GM06990 (cell line): Measurements from ENCODE around the gene CPNE4.

Experiments used
- DNase-seq: peaks from one replicate; pipeline ENCODE4 v3.0.0-alpha.2; 2011; ENCODE audit not compliant: insufficient read length; ENCODE audit errors: extremely low read depth
- H3K27me3 ChIP-seq: replicated peaks from 2 replicates; pipeline ENCODE4 v1.6.0; 2011; ENCODE audit warnings: low read length; ENCODE audit not compliant: control insufficient read depth, insufficient read depth
- H3K36me3 ChIP-seq: 2 replicates; pipeline ENCODE4 v1.5.1; 2011; ENCODE audit warnings: low read length; ENCODE audit not compliant: control insufficient read depth, insufficient read depth
- H3K4me3 ChIP-seq: replicated peaks from 2 replicates; pipeline ENCODE4 v1.5.1; 2011; ENCODE audit warnings: low read depth, mild to moderate bottlenecking, control low read depth, low read length
- CTCF ChIP-seq: IDR thresholded peaks from 2 replicates; pipeline ENCODE4 v1.5.1; 2011; ENCODE audit warnings: low read length, control low read depth, mild to moderate bottlenecking, inconsistent platforms; ENCODE audit not compliant: insufficient read depth, poor library complexity, severe bottlenecking

The CPNE4 gene

GRCh38 chr3:132042681-132043080, 7.9 kb upstream of the CPNE4 start:
- TF ChIP-seq CTCF, result no peak
- no peaks in the 10 kb centered on the region for H3K36me3 ChIP-seq
- DNase-seq, result no peak
- no peak overlapping the region for H3K4me3 ChIP-seq
- H3K27me3 ChIP-seq, result no peaks in the 10 kb centered on the region

- DNase-seq, result no peak
Observed at GRCh38 chr3:132038198-132038825, 3.5 kb upstream of the CPNE4 start.

GRCh38 chr3:132037581-132037980, 2.8 kb upstream of the CPNE4 start:
- Histone ChIP-seq H3K4me3 (no peak overlapping the region), H3K27me3 (peaks cover 3% of the 10 kb centered on the region)
- TF ChIP-seq CTCF, result no peak

More at GRCh38 chr3:132038198-132038825, 3.5 kb upstream of the CPNE4 start:
- TF ChIP-seq CTCF, result peak; percentile 59
- H3K36me3 ChIP-seq, result no peaks in the 10 kb centered on the region
- peaks cover 3% of the 10 kb centered on the region for H3K27me3 ChIP-seq
- no peak overlapping the region for H3K4me3 ChIP-seq

GRCh38 chr3:132037056-132037455, 2.2 kb upstream of the CPNE4 start:
- DNase-seq, result no peak
- Histone ChIP-seq H3K27me3 (peaks cover 3% of the 10 kb centered on the region), H3K36me3 (no peaks in the 10 kb centered on the region), H3K4me3 (no peak overlapping the region)
- no peak for TF ChIP-seq CTCF

More at GRCh38 chr3:132037581-132037980, 2.8 kb upstream of the CPNE4 start:
- DNase-seq, result no peak
- no peaks in the 10 kb centered on the region for H3K36me3 ChIP-seq

- TF ChIP-seq CTCF, result no peak
- Histone ChIP-seq H3K4me3 (no peak overlapping the region), H3K27me3 (peaks cover 3% of the 10 kb centered on the region), H3K36me3 (no peaks in the 10 kb centered on the region)
- no peak for DNase-seq
Observed at GRCh38 chr3:132034097-132034485, 723 bp downstream of the CPNE4 start.

- Histone ChIP-seq H3K27me3 (peaks cover 3% of the 10 kb centered on the region), H3K36me3 (no peaks in the 10 kb centered on the region), H3K4me3 (no peak overlapping the region)
- DNase-seq, result no peak
- no peak for TF ChIP-seq CTCF
Observed at GRCh38 chr3:132033471-132033870, 1.3 kb downstream of the CPNE4 start.
